ENCODE measurements around the gene PRSS36.

The PRSS36 gene

DNA sequence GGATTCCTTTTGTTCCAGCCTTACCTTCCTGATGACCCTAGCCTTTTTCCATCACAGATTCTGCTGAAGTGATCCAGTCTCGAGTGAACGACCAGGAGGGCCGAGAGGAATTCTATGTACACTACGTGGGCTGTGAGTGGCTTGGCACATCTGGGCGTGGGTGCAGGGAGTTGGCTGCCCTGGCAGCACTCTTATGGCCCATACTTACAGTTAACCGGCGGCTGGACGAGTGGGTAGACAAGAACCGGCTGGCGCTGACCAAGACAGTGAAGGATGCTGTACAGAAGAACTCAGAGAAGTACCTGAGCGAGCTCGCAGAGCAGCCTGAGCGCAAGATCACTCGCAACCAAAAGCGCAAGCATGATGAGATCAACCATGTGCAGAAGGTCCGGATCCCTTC, 29.7 kb downstream of the PRSS36 start:
- TF ChIP-seq, protein P1, sequence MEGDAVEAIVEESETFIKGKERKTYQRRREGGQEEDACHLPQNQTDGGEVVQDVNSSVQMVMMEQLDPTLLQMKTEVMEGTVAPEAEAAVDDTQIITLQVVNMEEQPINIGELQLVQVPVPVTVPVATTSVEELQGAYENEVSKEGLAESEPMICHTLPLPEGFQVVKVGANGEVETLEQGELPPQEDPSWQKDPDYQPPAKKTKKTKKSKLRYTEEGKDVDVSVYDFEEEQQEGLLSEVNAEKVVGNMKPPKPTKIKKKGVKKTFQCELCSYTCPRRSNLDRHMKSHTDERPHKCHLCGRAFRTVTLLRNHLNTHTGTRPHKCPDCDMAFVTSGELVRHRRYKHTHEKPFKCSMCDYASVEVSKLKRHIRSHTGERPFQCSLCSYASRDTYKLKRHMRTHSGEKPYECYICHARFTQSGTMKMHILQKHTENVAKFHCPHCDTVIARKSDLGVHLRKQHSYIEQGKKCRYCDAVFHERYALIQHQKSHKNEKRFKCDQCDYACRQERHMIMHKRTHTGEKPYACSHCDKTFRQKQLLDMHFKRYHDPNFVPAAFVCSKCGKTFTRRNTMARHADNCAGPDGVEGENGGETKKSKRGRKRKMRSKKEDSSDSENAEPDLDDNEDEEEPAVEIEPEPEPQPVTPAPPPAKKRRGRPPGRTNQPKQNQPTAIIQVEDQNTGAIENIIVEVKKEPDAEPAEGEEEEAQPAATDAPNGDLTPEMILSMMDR (IDR thresholded peaks at IDR 0.05; ENCODE audit: low read depth, low read length, missing control alignments), result no peak
- H3K4me3 ChIP-seq (replicated peaks; ENCODE audit: low read depth, low read length), result no peak overlapping the region
- DNase-seq (ENCODE audit: extremely low read depth, low read depth), result no peak

DNA sequence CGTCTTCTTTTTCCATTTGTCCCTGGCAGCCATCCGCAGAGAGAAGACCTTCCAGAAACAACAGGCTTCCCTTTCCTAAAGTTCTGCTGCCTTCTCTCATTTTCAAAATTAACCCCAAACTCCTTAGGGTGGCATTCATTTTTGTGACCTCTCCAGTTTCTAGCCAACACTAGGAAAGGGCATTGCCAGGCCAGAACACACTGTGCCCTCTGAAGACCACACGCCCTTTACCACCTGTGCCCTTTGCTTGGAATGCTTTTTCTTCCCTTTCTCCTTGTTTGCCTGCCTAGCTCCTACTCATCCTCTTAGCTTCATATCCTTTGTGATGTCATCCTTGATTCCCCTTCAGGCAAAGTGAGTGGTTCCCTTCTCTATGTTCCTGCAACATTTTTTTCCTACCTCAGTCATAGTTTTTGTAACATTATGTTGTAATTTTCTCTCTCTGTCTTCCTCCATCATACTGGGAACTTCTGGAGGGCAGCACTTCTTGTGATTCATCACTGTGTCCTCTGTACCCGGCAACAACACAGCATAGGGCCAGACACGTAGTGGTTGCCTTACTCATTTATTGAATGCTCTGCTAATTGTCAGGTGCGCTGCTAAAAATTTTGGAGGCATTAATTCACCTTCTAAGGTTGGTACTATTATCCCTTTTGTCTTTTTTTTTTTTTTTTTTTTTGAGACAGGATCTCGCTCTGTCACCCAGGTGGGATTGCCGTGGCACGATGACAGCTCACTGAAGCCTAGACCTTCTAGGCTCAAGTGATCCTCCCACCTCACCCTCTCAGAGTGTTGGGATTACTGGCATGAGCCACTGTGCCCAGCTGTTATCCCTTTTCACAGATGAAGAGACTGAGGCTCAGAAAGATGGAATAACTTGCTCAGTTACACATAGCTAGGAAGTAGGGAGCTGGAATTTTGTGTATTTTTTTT, 31.4 kb downstream of the PRSS36 start:
- DNase-seq (ENCODE audit: extremely low read depth, low read depth), result no peak
- H3K4me3 ChIP-seq (replicated peaks; ENCODE audit: low read depth, low read length), result peak overlapping the region; percentile 65
- TF ChIP-seq, protein P1 (IDR thresholded peaks at IDR 0.05; ENCODE audit: low read depth, low read length, missing control alignments), result no peak

DNA sequence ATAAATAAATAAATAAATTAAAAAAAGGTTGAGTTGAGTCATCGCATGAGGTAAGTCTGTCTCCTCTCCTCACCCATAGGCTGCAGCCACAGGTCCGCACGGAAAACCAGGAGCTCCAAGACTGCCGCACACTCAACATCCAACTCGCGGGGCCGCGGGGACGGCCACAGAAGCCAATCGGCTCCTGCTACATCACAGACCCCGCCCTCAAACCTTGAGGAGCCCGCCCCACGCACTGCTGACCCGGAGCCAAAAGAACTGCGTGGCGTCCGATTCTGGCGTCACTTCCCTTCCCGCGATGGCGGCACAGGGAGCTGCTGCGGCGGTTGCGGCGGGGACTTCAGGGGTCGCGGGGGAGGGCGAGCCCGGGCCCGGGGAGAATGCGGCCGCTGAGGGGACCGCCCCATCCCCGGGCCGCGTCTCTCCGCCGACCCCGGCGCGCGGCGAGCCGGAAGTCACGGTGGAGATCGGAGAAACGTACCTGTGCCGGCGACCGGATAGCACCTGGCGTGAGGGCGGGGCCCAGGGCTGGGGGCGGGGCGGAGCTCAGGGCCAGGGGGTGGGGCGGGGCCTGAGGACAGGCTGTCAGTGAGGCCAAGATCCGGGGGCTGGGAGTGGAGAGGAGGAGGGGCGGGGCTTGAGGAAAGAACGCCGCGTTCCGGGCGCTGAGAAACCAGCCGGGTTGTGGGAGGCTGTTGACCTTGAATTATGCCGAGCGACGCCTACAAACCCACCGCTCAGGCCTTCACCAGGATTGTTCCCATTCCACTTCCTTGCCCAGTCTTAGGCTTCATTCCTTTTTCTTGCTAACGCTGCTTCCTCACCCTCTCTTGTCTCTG, 32.3 kb downstream of the PRSS36 start, which contains the start of gene KAT8:
Gene KAT8, plus strand, starts transcription at position 281 of the 839 bp plus-strand sequence. Its CDS starts 18 bp downstream, at position 299.
- DNase-seq (ENCODE audit: extremely low read depth, low read depth), result peak; percentile 91
- peak within 1 kb of the TSS; percentile 65 for H3K4me3 ChIP-seq (replicated peaks; ENCODE audit: low read depth, low read length)
- TF ChIP-seq, protein P1 (IDR thresholded peaks at IDR 0.05; ENCODE audit: low read depth, low read length, missing control alignments), result no peak

DNA sequence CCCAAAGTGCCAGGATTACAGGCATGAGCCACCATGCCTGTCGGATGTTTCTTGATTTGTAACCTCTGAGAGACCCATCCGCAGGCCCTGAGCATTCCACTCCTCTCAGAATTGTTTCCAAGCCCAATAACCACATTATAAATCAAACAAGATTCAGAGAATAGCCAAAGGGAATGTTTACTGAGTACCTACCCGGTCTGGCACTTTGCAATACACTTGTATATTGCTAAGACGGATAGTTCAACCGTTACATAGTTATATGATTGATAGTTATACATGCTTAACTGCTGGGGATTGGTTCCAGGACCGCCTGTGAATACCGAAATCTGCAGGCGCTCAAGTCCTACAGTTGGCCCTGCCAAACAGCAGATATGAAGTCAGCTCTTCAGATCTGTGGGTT, 35.4 kb downstream of the PRSS36 start:
- H3K4me3 ChIP-seq (replicated peaks; ENCODE audit: low read depth, low read length), result no peak overlapping the region
- TF ChIP-seq, protein P1 (IDR thresholded peaks at IDR 0.05; ENCODE audit: low read depth, low read length, missing control alignments), result no peak
- DNase-seq (ENCODE audit: extremely low read depth, low read depth), result no peak

DNA sequence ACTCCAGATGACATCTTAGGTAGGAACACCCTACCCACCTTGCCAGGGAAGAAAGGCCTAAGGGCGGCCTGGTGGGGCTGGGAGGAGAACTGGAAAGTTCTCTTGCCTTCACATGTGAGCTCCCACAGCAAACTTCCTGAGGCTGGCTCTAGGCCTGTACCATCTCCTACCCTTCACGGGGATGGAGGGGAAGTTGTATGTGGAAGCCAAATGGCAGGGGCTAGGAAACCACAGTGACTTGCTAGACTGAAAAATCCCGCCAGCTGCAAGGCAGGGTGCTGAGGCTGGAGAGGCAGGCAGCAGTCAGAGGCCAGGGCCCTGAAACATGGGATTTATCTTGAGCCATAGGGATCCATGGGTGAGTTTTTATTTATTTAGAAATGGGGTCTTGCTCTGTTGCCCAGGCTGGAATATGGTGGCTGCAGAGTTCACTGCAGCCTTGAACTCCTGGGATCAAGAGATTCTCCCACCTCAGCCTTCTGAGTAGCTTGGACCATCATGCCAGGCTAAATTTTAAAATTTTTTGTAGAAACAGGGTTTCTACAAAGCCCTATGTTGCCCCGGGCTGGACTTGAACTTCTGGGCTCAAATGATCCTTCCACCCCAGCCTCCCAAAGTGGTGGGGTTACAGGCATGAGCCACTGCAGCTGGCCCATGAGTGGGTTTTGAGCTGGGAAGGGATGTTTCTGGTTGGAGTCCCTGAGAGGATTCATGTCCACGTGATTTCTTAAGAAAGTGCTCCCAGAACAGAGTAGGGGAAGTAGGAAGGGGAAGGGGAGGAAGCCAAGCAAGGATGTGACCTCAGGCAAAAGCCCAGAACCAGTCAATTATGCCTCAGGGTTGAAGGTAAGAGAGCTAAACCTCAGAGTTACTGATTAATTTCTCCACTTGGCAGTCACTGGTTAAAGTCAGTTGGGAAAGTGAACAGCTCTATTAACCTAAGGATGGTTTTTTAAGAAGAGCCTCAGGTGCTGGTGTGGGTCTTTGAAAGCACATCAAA, 36.4 kb downstream of the PRSS36 start:
- TF ChIP-seq, protein P1 (IDR thresholded peaks at IDR 0.05; ENCODE audit: low read depth, low read length, missing control alignments), result no peak
- no peak for DNase-seq (ENCODE audit: extremely low read depth, low read depth)
- H3K4me3 ChIP-seq (replicated peaks; ENCODE audit: low read depth, low read length), result no peak overlapping the region

DNA sequence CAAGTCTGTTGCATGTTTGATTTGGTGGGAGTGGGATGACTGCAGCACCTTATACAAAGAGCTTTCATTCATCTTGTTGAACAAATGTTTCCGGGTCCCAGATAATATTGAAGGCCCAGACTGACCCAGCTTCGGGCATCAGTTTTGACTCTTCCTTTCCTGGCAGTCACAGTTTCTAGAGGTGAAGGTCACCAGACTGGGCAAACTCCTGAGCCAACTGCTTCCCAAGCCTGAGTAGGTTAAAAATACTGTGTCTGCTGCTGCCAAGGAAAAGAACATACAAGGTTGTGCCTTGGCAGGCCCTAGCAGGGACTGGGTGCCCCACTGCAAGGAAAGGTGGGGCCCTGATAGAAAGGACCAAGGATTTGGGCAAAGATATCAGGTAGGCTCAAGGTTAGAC, 37.2 kb downstream of the PRSS36 start:
- DNase-seq (ENCODE audit: extremely low read depth, low read depth), result no peak
- TF ChIP-seq, protein P1 (IDR thresholded peaks at IDR 0.05; ENCODE audit: low read depth, low read length, missing control alignments), result no peak
- no peak overlapping the region for H3K4me3 ChIP-seq (replicated peaks; ENCODE audit: low read depth, low read length)
